ENCODE measurements around the gene RIT1. TPM values are rescaled to one million over a fixed set of nuclear protein-coding genes. Genes with fewer than 3 reads are reported as not detected.

Gene RIT1
- total RNA-seq, 1 donor from 2014 or later, result 35.9 TPM

DNA sequence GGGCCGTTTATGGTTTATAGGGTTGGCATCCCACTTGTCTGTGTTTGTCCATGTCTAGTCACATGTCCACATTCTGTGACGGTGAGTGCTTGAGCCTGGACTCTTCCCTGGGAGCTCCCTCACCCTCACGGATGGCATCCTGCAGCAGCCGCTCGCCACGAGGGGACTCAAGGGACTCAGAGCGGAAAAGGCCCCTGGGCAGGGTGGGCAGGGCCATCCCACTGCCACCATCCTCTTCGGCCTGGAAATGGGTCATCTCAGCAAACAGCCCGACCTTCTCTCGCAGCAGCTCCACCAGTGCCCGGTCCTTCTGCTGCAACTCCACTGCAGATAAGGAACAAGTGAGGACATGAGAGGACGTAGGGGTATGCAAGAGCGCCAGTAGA is 41.3 kb upstream of the RIT1 start:
- Mint-ChIP-seq H3K4me1 (ENCODE audit: low read depth, unreplicated experiment) (no peaks in the 10 kb centered on the region), H3K9me3 (ENCODE audit: unreplicated experiment) (peaks cover 6% of the 10 kb centered on the region), H3K36me3 (ENCODE audit: unreplicated experiment) (no peaks in the 10 kb centered on the region), H3K27me3 (ENCODE audit: unreplicated experiment) (no peaks in the 10 kb centered on the region), H3K4me3 (ENCODE audit: unreplicated experiment) (no peak overlapping the region), H3K27ac (ENCODE audit: unreplicated experiment) (no peak overlapping the region)
- no peak for DNase-seq
- TF ChIP-seq, protein P1, sequence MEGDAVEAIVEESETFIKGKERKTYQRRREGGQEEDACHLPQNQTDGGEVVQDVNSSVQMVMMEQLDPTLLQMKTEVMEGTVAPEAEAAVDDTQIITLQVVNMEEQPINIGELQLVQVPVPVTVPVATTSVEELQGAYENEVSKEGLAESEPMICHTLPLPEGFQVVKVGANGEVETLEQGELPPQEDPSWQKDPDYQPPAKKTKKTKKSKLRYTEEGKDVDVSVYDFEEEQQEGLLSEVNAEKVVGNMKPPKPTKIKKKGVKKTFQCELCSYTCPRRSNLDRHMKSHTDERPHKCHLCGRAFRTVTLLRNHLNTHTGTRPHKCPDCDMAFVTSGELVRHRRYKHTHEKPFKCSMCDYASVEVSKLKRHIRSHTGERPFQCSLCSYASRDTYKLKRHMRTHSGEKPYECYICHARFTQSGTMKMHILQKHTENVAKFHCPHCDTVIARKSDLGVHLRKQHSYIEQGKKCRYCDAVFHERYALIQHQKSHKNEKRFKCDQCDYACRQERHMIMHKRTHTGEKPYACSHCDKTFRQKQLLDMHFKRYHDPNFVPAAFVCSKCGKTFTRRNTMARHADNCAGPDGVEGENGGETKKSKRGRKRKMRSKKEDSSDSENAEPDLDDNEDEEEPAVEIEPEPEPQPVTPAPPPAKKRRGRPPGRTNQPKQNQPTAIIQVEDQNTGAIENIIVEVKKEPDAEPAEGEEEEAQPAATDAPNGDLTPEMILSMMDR (IDR thresholded peaks at IDR 0.05; ENCODE audit: partially characterized antibody, unreplicated experiment), result no peak

DNA sequence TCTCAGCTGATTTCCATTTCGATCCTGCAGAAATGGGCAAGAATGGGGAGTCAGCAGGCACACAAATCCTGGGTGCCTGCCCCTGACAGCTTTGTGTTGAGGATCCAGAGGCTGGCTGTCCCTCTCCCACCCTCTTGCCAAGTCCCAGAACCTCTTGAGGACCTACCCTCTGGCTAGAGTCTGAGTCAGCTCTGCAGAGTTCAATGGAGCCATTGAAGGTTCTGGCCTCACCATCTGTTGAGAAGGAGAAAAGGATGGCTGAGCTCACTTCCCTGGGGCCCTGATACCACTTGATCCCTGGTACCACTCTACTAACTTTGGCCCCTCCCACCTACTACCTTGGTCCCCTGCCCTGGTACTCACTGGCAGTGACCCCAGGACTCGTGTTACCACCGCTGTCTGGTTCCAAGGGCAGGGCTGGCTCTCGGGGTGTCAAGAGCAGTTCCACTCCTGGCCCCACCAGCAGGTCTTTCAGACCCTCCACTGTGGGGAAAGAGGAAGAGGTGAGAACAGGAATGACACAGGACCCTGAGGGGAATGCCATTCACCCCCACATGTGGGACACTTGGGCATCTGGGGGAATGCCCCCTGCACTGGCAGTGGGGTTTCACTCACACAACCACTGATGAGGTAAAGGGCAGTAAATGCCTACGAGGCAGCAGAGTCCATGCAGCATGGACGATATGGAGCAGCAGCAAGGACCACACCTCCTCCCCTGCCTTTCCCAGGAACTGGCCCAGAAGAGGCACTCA is 40.8 kb upstream of the RIT1 start:
- H3K36me3 Mint-ChIP-seq (ENCODE audit: unreplicated experiment), result no peaks in the 10 kb centered on the region
- H3K4me1 Mint-ChIP-seq (ENCODE audit: low read depth, unreplicated experiment), result no peaks in the 10 kb centered on the region
- DNase-seq, result no peak
- no peak overlapping the region for H3K4me3 Mint-ChIP-seq (ENCODE audit: unreplicated experiment)
- TF ChIP-seq, protein P1 (IDR thresholded peaks at IDR 0.05; ENCODE audit: partially characterized antibody, unreplicated experiment), result no peak
- H3K27ac Mint-ChIP-seq (ENCODE audit: unreplicated experiment), result no peak overlapping the region
- H3K27me3 Mint-ChIP-seq (ENCODE audit: unreplicated experiment), result no peaks in the 10 kb centered on the region
- peaks cover 6% of the 10 kb centered on the region for H3K9me3 Mint-ChIP-seq (ENCODE audit: unreplicated experiment)

DNA sequence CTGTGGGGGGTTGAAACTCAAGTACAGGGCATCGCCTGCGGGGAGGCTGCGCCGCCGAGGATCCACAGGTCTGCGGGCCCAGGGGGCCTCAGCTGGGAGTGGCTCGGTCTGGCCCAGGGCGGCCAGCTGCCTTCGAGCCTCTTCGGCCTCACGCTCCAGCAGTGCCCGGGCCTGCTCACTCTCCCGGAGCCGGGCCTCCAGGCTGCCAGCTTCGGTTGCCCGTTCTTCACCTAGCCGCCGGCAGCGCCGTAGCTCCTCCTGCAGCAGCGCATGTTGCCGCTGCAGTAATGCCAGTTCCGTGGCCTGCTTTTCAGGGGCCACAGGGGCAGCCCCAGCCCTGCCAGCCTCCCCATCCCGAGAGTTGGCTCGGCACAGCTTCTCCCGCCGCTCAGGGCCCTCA is 39.7 kb upstream of the RIT1 start:
- no peak overlapping the region for H3K4me3 Mint-ChIP-seq (ENCODE audit: unreplicated experiment)
- H3K27me3 Mint-ChIP-seq (ENCODE audit: unreplicated experiment), result no peaks in the 10 kb centered on the region
- TF ChIP-seq, protein P1 (IDR thresholded peaks at IDR 0.05; ENCODE audit: partially characterized antibody, unreplicated experiment), result no peak
- H3K9me3 Mint-ChIP-seq (ENCODE audit: unreplicated experiment), result peaks cover 6% of the 10 kb centered on the region
- H3K4me1 Mint-ChIP-seq (ENCODE audit: low read depth, unreplicated experiment), result no peaks in the 10 kb centered on the region
- no peak for DNase-seq
- H3K27ac Mint-ChIP-seq (ENCODE audit: unreplicated experiment), result no peak overlapping the region
- H3K36me3 Mint-ChIP-seq (ENCODE audit: unreplicated experiment), result no peaks in the 10 kb centered on the region

DNA sequence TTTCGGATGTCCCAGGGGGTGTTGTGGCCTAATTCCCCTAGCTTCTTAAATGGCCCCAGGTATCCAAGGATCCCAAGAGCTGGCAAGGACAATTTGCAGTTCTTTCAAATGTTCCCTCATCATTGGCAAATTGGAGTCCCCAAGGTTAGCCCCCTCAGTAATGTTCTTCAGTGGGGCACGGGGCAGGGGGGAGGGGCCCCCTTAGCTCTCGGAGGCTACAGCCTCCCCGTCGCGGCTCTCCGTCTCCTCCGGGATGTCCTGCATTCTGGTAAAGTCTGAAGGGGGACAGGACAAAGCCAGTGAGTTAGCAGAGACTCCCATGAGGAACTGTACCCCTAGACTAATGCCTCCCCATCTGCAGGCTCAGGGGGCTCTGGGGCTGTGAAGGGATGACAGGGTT is 36.6 kb upstream of the RIT1 start:
- Mint-ChIP-seq H3K36me3 (ENCODE audit: unreplicated experiment) (no peaks in the 10 kb centered on the region), H3K4me1 (ENCODE audit: low read depth, unreplicated experiment) (no peaks in the 10 kb centered on the region), H3K27me3 (ENCODE audit: unreplicated experiment) (peaks cover 2% of the 10 kb centered on the region), H3K9me3 (ENCODE audit: unreplicated experiment) (peaks cover 6% of the 10 kb centered on the region), H3K27ac (ENCODE audit: unreplicated experiment) (no peak overlapping the region), H3K4me3 (ENCODE audit: unreplicated experiment) (no peak overlapping the region)
- DNase-seq, result no peak
- TF ChIP-seq, protein P1 (IDR thresholded peaks at IDR 0.05; ENCODE audit: partially characterized antibody, unreplicated experiment), result no peak

DNA sequence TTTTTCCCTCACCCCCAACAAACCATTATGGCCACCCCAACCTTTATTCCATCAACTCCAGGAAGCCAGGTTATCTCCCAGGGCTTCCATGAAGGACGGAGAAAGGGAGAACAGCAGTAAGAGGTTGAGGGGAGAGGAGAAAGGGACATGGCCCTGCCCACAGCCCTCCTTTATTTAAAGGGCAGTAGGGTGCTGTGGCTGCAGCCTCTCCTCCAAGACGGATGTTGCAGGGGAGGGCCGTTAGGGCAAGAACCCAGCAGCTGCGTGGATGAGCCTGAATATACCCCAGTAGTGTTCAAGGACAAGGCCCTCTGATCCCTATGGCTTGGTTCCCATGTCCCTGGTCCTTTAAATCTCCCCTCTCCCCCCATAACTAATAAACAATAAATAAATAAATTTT is 36.1 kb upstream of the RIT1 start:
- TF ChIP-seq, protein P1 (IDR thresholded peaks at IDR 0.05; ENCODE audit: partially characterized antibody, unreplicated experiment), result no peak
- Mint-ChIP-seq H3K9me3 (ENCODE audit: unreplicated experiment) (peaks cover 6% of the 10 kb centered on the region), H3K4me3 (ENCODE audit: unreplicated experiment) (no peak overlapping the region), H3K4me1 (ENCODE audit: low read depth, unreplicated experiment) (no peaks in the 10 kb centered on the region), H3K27ac (ENCODE audit: unreplicated experiment) (no peak overlapping the region), H3K36me3 (ENCODE audit: unreplicated experiment) (no peaks in the 10 kb centered on the region), H3K27me3 (ENCODE audit: unreplicated experiment) (peaks cover 2% of the 10 kb centered on the region)
- no peak for DNase-seq

All from glutamatergic neuron (in vitro differentiated cells).